K562 (cell line): ENCODE measurements around the gene DDX20.

Experiments used
- JUND ChIP-seq, 2 experiments: IDR thresholded peaks; 2 replicates in 1 of 2; 3 replicates in 1 of 2; pipeline ENCODE4 v1.6.1; 2011; ENCODE audit warnings: borderline replicate concordance in 2 of 2, low read depth in 2 of 2, low read length in 2 of 2, improper control_type of control experiment in 1 of 2, missing biosample characterization in 1 of 2, missing genetic modification characterization in 1 of 2, missing genetic modification reagents in 1 of 2
- POLR2A ChIP-seq: fragments of 450-650 bp; conservative IDR thresholded peaks from 2 replicates; pipeline ENCODE4 v1.6.1; 2016
- TF ChIP-seq, protein P1 (sequence below), 3 experiments: IDR thresholded peaks in 2 of 3; conservative IDR thresholded peaks in 1 of 3; 2 replicates each; pipeline ENCODE4 v1.5.1; 2011 to 2012; ENCODE audit warnings: low read length in 3 of 3, mild to moderate bottlenecking in 3 of 3, control low read depth in 2 of 3, improper control_type of control experiment in 1 of 3, inconsistent platforms in 1 of 3, low read depth in 1 of 3, mixed read lengths in 1 of 3, moderate library complexity in 1 of 3; ENCODE audit not compliant: insufficient read depth in 2 of 3

DNA sequence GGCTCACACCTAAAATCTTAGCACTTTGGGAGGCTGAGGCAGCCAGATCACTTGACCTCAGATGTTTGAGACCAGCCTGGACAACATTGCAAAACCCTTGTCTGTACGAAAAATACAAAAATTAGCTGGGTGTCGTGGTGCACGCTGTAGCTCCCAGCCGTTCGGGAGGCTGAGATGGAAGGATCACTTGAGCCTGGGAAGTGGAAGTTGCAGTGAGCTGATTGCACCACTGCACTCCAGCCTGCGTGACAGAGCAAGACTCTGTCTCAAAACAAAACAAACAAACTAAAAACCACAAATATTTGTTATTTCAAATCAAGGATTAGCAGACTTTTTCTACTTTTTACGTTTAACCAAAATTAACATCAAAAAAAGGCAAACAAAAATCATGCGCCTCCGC lies 47.8 kb upstream of the DDX20 start:
- TF ChIP-seq JUND (IDR thresholded peaks at IDR 0.05; ENCODE audit: borderline replicate concordance, low read depth, low read length), result no peak
- no peak for TF ChIP-seq JUND (tag; IDR thresholded peaks at IDR 0.05; ENCODE audit: borderline replicate concordance, low read depth, low read length)
- no peak for TF ChIP-seq POLR2A
- TF ChIP-seq, protein P1, sequence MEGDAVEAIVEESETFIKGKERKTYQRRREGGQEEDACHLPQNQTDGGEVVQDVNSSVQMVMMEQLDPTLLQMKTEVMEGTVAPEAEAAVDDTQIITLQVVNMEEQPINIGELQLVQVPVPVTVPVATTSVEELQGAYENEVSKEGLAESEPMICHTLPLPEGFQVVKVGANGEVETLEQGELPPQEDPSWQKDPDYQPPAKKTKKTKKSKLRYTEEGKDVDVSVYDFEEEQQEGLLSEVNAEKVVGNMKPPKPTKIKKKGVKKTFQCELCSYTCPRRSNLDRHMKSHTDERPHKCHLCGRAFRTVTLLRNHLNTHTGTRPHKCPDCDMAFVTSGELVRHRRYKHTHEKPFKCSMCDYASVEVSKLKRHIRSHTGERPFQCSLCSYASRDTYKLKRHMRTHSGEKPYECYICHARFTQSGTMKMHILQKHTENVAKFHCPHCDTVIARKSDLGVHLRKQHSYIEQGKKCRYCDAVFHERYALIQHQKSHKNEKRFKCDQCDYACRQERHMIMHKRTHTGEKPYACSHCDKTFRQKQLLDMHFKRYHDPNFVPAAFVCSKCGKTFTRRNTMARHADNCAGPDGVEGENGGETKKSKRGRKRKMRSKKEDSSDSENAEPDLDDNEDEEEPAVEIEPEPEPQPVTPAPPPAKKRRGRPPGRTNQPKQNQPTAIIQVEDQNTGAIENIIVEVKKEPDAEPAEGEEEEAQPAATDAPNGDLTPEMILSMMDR (IDR thresholded peaks at IDR 0.05 in 2 of 3, conservative IDR thresholded peaks at IDR 0.05 in 1 of 3; ENCODE audit: insufficient read depth in 2 of 3, low read depth in 1 of 3, low read length in 3 of 3), result no peak
